ENCODE data around the gene MAGEC1.

MAGEC1 gene

GRCh38 chrX:141947350-141947749, 43.7 kb downstream of the MAGEC1 start:
- H3K4me3 ChIP-seq (ENCODE audit: low read depth, low read length) = no peak overlapping the region

GRCh38 chrX:141952603-141953002, 48.9 kb downstream of the MAGEC1 start:
- H3K79me2 ChIP-seq (ENCODE audit: control insufficient read depth, insufficient read depth, low read length, poor library complexity) = no peaks in the 10 kb centered on the region

More at GRCh38 chrX:141947350-141947749, 43.7 kb downstream of the MAGEC1 start:
- Histone ChIP-seq H2BK12ac (ENCODE audit: low read length) (no peak overlapping the region), H3K36me3 (ENCODE audit: control insufficient read depth in 1 of 2, insufficient read depth in 2 of 2, low read length in 2 of 2) (no peaks in the 10 kb centered on the region), H4K8ac (ENCODE audit: low read depth, low read length) (no peak overlapping the region), H2AK5ac (ENCODE audit: low read length) (no peak overlapping the region), H3K9me3 (ENCODE audit: insufficient read depth, low read depth, low read length) (no peaks in the 10 kb centered on the region), H3K27ac (ENCODE audit: low read depth, low read length) (no peak overlapping the region), H4K12ac (ENCODE audit: low read depth, low read length) (no peak overlapping the region), H3K79me2 (ENCODE audit: control insufficient read depth, insufficient read depth, low read length, poor library complexity) (no peaks in the 10 kb centered on the region), H3K23ac (ENCODE audit: low read length) (no peak overlapping the region), H3K27me3 (ENCODE audit: insufficient read depth, low read length) (no peaks in the 10 kb centered on the region), H2BK120ac (ENCODE audit: insufficient read depth, low read length, poor library complexity) (no peak overlapping the region), H3K4ac (ENCODE audit: low read depth, low read length) (no peak overlapping the region), H3K14ac (ENCODE audit: low read length) (no peak overlapping the region), H3K4me2 (ENCODE audit: low read length) (no peak overlapping the region), H2AFZ (ENCODE audit: insufficient read depth, low read length, poor library complexity) (no peak overlapping the region), H2BK5ac (ENCODE audit: low read depth, low read length, poor library complexity) (no peak overlapping the region), H3K4me1 (ENCODE audit: control insufficient read depth in 1 of 2, insufficient read depth in 2 of 2, low read length in 2 of 2) (no peaks in the 10 kb centered on the region), H4K91ac (ENCODE audit: low read depth, low read length) (no peak overlapping the region), H3K9ac (ENCODE audit: low read length) (no peak overlapping the region), H3K79me1 (ENCODE audit: low read length) (no peaks in the 10 kb centered on the region), H3K18ac (ENCODE audit: low read length) (no peak overlapping the region)
- no CpG with 5 or more reads among the region's 3 CpGs for WGBS (ENCODE audit: extremely low coverage, insufficient coverage, insufficient read length)
- no peak for DNase-seq

GRCh38 chrX:141958675-141959074, 55.0 kb downstream of the MAGEC1 start:
- Histone ChIP-seq H3K9ac (ENCODE audit: low read length) (no peak overlapping the region), H2BK5ac (ENCODE audit: low read depth, low read length, poor library complexity) (no peak overlapping the region), H3K9me3 (ENCODE audit: insufficient read depth, low read depth, low read length) (no peaks in the 10 kb centered on the region), H3K79me1 (ENCODE audit: low read length) (no peaks in the 10 kb centered on the region), H3K4ac (ENCODE audit: low read depth, low read length) (no peak overlapping the region), H3K4me2 (ENCODE audit: low read length) (no peak overlapping the region), H3K18ac (ENCODE audit: low read length) (no peak overlapping the region), H3K36me3 (ENCODE audit: control insufficient read depth in 1 of 2, insufficient read depth in 2 of 2, low read length in 2 of 2) (no peaks in the 10 kb centered on the region), H3K79me2 (ENCODE audit: control insufficient read depth, insufficient read depth, low read length, poor library complexity) (no peaks in the 10 kb centered on the region), H2BK12ac (ENCODE audit: low read length) (no peak overlapping the region), H3K14ac (ENCODE audit: low read length) (no peak overlapping the region), H2AK5ac (ENCODE audit: low read length) (no peak overlapping the region), H3K27me3 (ENCODE audit: insufficient read depth, low read length) (no peaks in the 10 kb centered on the region), H4K12ac (ENCODE audit: low read depth, low read length) (no peak overlapping the region), H3K4me1 (ENCODE audit: control insufficient read depth in 1 of 2, insufficient read depth in 2 of 2, low read length in 2 of 2) (no peaks in the 10 kb centered on the region), H3K4me3 (ENCODE audit: low read depth, low read length) (no peak overlapping the region), H4K91ac (ENCODE audit: low read depth, low read length) (no peak overlapping the region), H2BK120ac (ENCODE audit: insufficient read depth, low read length, poor library complexity) (no peak overlapping the region), H2AFZ (ENCODE audit: insufficient read depth, low read length, poor library complexity) (no peak overlapping the region), H3K23ac (ENCODE audit: low read length) (no peak overlapping the region), H3K27ac (ENCODE audit: low read depth, low read length) (no peak overlapping the region), H4K8ac (ENCODE audit: low read depth, low read length) (no peak overlapping the region)
- WGBS (ENCODE audit: extremely low coverage, insufficient coverage, insufficient read length) = no CpG with 5 or more reads among the region's 2 CpGs
- no peak for DNase-seq

More at GRCh38 chrX:141952603-141953002, 48.9 kb downstream of the MAGEC1 start:
- Histone ChIP-seq H2BK12ac (ENCODE audit: low read length) (no peak overlapping the region), H3K18ac (ENCODE audit: low read length) (no peak overlapping the region), H2AFZ (ENCODE audit: insufficient read depth, low read length, poor library complexity) (no peak overlapping the region), H3K36me3 (ENCODE audit: control insufficient read depth in 1 of 2, insufficient read depth in 2 of 2, low read length in 2 of 2) (no peaks in the 10 kb centered on the region), H3K27me3 (ENCODE audit: insufficient read depth, low read length) (no peaks in the 10 kb centered on the region), H4K91ac (ENCODE audit: low read depth, low read length) (no peak overlapping the region), H3K4me1 (ENCODE audit: control insufficient read depth in 1 of 2, insufficient read depth in 2 of 2, low read length in 2 of 2) (no peaks in the 10 kb centered on the region), H3K79me1 (ENCODE audit: low read length) (no peaks in the 10 kb centered on the region), H2BK5ac (ENCODE audit: low read depth, low read length, poor library complexity) (no peak overlapping the region), H3K23ac (ENCODE audit: low read length) (no peak overlapping the region), H3K9ac (ENCODE audit: low read length) (no peak overlapping the region), H2BK120ac (ENCODE audit: insufficient read depth, low read length, poor library complexity) (no peak overlapping the region), H3K4me2 (ENCODE audit: low read length) (no peak overlapping the region), H3K27ac (ENCODE audit: low read depth, low read length) (no peak overlapping the region), H4K12ac (ENCODE audit: low read depth, low read length) (no peak overlapping the region), H3K4me3 (ENCODE audit: low read depth, low read length) (no peak overlapping the region), H3K4ac (ENCODE audit: low read depth, low read length) (no peak overlapping the region), H4K8ac (ENCODE audit: low read depth, low read length) (no peak overlapping the region), H2AK5ac (ENCODE audit: low read length) (no peak overlapping the region), H3K14ac (ENCODE audit: low read length) (no peak overlapping the region), H3K9me3 (ENCODE audit: insufficient read depth, low read depth, low read length) (no peaks in the 10 kb centered on the region)
- no peak for DNase-seq
- no CpG with 5 or more reads among the region's 5 CpGs for whole genome bisulfite sequencing (ENCODE audit: extremely low coverage, insufficient coverage, insufficient read length)

Data from trophoblast cell (in vitro differentiated cells and primary cell).